IMR-90 (cell line): ENCODE measurements around the gene MCTS1. TPM values are rescaled to one million over a fixed set of nuclear protein-coding genes. Genes with fewer than 3 reads are reported as not detected.
A peak's percentile ranks its signal among the peaks of the same experiment; 100 is the strongest.

Source experiments
- ATAC-seq: fragments of 200-7000 bp; cut with Tn5 transposase; 2 replicates; pipeline ENCODE4 v1.9.1; 2020; ENCODE audit warnings: low read depth, mild to moderate bottlenecking, moderate library complexity
- Bru-seq: library from RNA; stranded (reverse); fragments of 400-500 nt; gene quantifications from one replicate; lab custom pipeline; 2021; lab: Mats Ljungman, UMichigan
- BruChase-seq, 2 experiments: library from RNA; stranded (reverse); fragments of 400-500 nt; gene quantifications; one replicate each; lab custom pipeline; 2021; lab: Mats Ljungman, UMichigan
- BruUV-seq: library from RNA; stranded (reverse); fragments of 400-500 nt; replicated peaks from 2 replicates; lab custom pipeline; 2021; lab: Mats Ljungman, UMichigan
- CTCF ChIA-PET: fragments of 300-600 bp; formaldehyde crosslinking; extraction: SDS; loops from one replicate; lab custom pipeline; 2021; ENCODE audit warnings: antibody characterized with exemption; lab: Yijun Ruan, JAX
- POLR2A ChIA-PET: fragments of 300-600 bp; sonication (Branson Sonifier 250); formaldehyde crosslinking; loops from one replicate; lab custom pipeline; 2022; ENCODE audit warnings: antibody characterized with exemption; ENCODE audit not compliant: unreplicated experiment; lab: Charles Lee
- DNase-seq: peaks from one replicate; pipeline ENCODE4 v3.0.0; 2013
- H2AFZ ChIP-seq: replicated peaks from 2 replicates; pipeline ENCODE3; 2013; ENCODE audit warnings: low read length, mild to moderate bottlenecking; ENCODE audit not compliant: poor library complexity
- H2AK5ac ChIP-seq: 2 replicates; pipeline ENCODE4 v1.6.1; 2013; ENCODE audit warnings: low read depth, low read length, inconsistent platforms
- H2AK9ac ChIP-seq: replicated peaks from 2 replicates; pipeline ENCODE3; 2013; ENCODE audit warnings: mild to moderate bottlenecking, low read depth, low read length, moderate library complexity; ENCODE audit not compliant: poor library complexity
- H2BK120ac ChIP-seq: 2 replicates; pipeline ENCODE4 v1.6.1; 2013; ENCODE audit warnings: low read depth, low read length, inconsistent platforms
- H2BK15ac ChIP-seq: 3 replicates; pipeline ENCODE4 v1.6.1; 2013; ENCODE audit warnings: low read depth, low read length, inconsistent platforms
- H2BK20ac ChIP-seq: 2 replicates; pipeline ENCODE4 v1.6.1; 2013; ENCODE audit warnings: low read depth, mild to moderate bottlenecking, inconsistent platforms, low read length, moderate library complexity
- H2BK5ac ChIP-seq: 2 replicates; pipeline ENCODE4 v1.6.1; 2013; ENCODE audit warnings: mild to moderate bottlenecking, low read depth, low read length, inconsistent platforms; ENCODE audit not compliant: poor library complexity, severe bottlenecking
- H3K14ac ChIP-seq: replicated peaks from 2 replicates; pipeline ENCODE4 v1.6.1; 2013; ENCODE audit warnings: low read depth, low read length, inconsistent platforms
- H3K18ac ChIP-seq: 2 replicates; pipeline ENCODE4 v1.6.1; 2013; ENCODE audit warnings: low read depth, low read length, control low read depth
- H3K23ac ChIP-seq: 2 replicates; pipeline ENCODE4 v1.6.1; 2013; ENCODE audit warnings: low read depth, low read length, inconsistent platforms
- H3K27ac ChIP-seq: 2 replicates; pipeline ENCODE4 v1.5.1; 2013; ENCODE audit warnings: mild to moderate bottlenecking, control low read depth, low read length; ENCODE audit not compliant: insufficient read depth
- H3K27me3 ChIP-seq: 2 replicates; pipeline ENCODE4 v1.6.1; 2013; ENCODE audit warnings: low read length; ENCODE audit not compliant: control insufficient read depth, insufficient read depth
- H3K36me3 ChIP-seq: 2 replicates; pipeline ENCODE4 v1.6.1; 2013; ENCODE audit warnings: low read length, mixed read lengths; ENCODE audit not compliant: control insufficient read depth, insufficient read depth
- H3K4ac ChIP-seq: 2 replicates; pipeline ENCODE4 v1.6.1; 2013; ENCODE audit warnings: low read depth, low read length, inconsistent platforms
- H3K4me1 ChIP-seq: 2 replicates; pipeline ENCODE4 v1.6.1; 2013; ENCODE audit warnings: low read length, mixed read lengths; ENCODE audit not compliant: control insufficient read depth, insufficient read depth
- H3K4me2 ChIP-seq: 2 replicates; pipeline ENCODE4 v1.6.1; 2013; ENCODE audit warnings: low read depth, mild to moderate bottlenecking, control low read depth, low read length, moderate library complexity
- H3K4me3 ChIP-seq: 2 replicates; pipeline ENCODE4 v1.5.1; 2013; ENCODE audit warnings: low read depth, mild to moderate bottlenecking, control low read depth, low read length, moderate library complexity; ENCODE audit not compliant: insufficient read depth
- H3K56ac ChIP-seq: 2 replicates; pipeline ENCODE4 v1.6.1; 2013; ENCODE audit warnings: low read length, inconsistent platforms; ENCODE audit not compliant: insufficient read depth; ENCODE audit errors: extremely low read depth
- H3K79me1 ChIP-seq, 2 experiments: 2 replicates each; pipeline ENCODE4 v1.6.1; 2013; ENCODE audit warnings: low read length in 2 of 2, inconsistent platforms in 1 of 2, low read depth in 1 of 2
- H3K9ac ChIP-seq: 2 replicates; pipeline ENCODE4 v1.6.1; 2013; ENCODE audit warnings: low read depth, low read length, control low read depth
- H3K9me1 ChIP-seq: 2 replicates; pipeline ENCODE4 v1.6.1; 2013; ENCODE audit warnings: low read length, inconsistent platforms; ENCODE audit not compliant: insufficient read depth
- H3K9me3 ChIP-seq: 2 replicates; pipeline ENCODE4 v1.6.1; 2013; ENCODE audit warnings: low read length; ENCODE audit not compliant: control insufficient read depth, insufficient read depth
- H4K20me1 ChIP-seq: 2 replicates; pipeline ENCODE4 v1.6.1; 2013; ENCODE audit warnings: low read length, inconsistent platforms; ENCODE audit not compliant: insufficient read depth
- H4K5ac ChIP-seq: 2 replicates; pipeline ENCODE4 v1.6.1; 2013; ENCODE audit warnings: mild to moderate bottlenecking, low read depth, low read length, control low read depth
- H4K8ac ChIP-seq, 2 experiments: 2 replicates each; pipeline ENCODE4 v1.6.1; 2013; ENCODE audit warnings: low read depth in 2 of 2, low read length in 2 of 2, control low read depth in 1 of 2, inconsistent platforms in 1 of 2
- H4K91ac ChIP-seq: 2 replicates; pipeline ENCODE4 v1.6.1; 2013; ENCODE audit warnings: low read depth, low read length, inconsistent platforms; ENCODE audit not compliant: insufficient read depth
- CEBPB ChIP-seq: IDR thresholded peaks from 2 replicates; pipeline ENCODE4 v1.6.1; 2012; ENCODE audit warnings: low read depth, low read length, improper control_type of control experiment
- POLR2A ChIP-seq: IDR thresholded peaks from 2 replicates; pipeline ENCODE4 v1.6.1; 2012; ENCODE audit warnings: mild to moderate bottlenecking, low read depth, low read length
- USF2 ChIP-seq: fragments of 150-350 bp; IDR thresholded peaks from 2 replicates; pipeline ENCODE4 v1.6.1; 2017; ENCODE audit warnings: mild to moderate bottlenecking, antibody characterized with exemption, low read length, low read depth
- WGBS, 2 experiments: methylation state at CpG; one replicate each; pipeline versions ENCODE4 v1.1.5 to v1.1.7; 2013; ENCODE audit warnings: missing lambda C conversion rate in 2 of 2; ENCODE audit not compliant: insufficient read length in 1 of 2; ENCODE audit errors: extremely low coverage in 2 of 2; 5-methylcytosine and 5-hydroxymethylcytosine counted together
- dilution Hi-C: fragments of 300-500 bp; cut with HindIII; formaldehyde crosslinking; loops from one replicate; pipeline ENCODE4 v1.14.3; 2018; ENCODE audit warnings: low sequenced_read_pairs; ENCODE audit not compliant: unreplicated experiment
- in situ Hi-C: fragments of 300-500 bp; cut with MboI; formaldehyde crosslinking; loops from 3 replicates; pipeline ENCODE4 v1.14.3; 2019; ENCODE audit warnings: low sequenced_read_pairs, inconsistent platforms, mixed read lengths
- intact Hi-C: fragments of 100-400 bp; cut with micrococcal nuclease; formaldehyde crosslinking; loops from 2 replicates; pipeline ENCODE4 v1.10.0; 2022
- long read RNA-seq: library from polyadenylated mRNA; unstranded; transcript quantifications from one replicate; pipeline ENCODE4 v2.0.0, GENCODE V29; 2021; ENCODE audit not compliant: unreplicated experiment
- polyA plus RNA-seq, 3 experiments: library from polyadenylated mRNA; depleted of rRNA; stranded (reverse); fragments of >200 nt; gene quantifications; 2 replicates each; pipeline ENCODE4 v1.2.3, GENCODE V29; 2012; ENCODE audit warnings: low replicate concordance in 1 of 3
- total RNA-seq: library from RNA; depleted of rRNA; stranded (reverse); fragments of >200 nt; gene quantifications from 2 replicates; pipeline ENCODE4 v1.2.3, GENCODE V29; 2012; rRNA removed

MCTS1 gene, protein sequence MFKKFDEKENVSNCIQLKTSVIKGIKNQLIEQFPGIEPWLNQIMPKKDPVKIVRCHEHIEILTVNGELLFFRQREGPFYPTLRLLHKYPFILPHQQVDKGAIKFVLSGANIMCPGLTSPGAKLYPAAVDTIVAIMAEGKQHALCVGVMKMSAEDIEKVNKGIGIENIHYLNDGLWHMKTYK
- total RNA-seq: 36.9 and 48.6 TPM in 2 replicates
- 45.8 and 52.8 TPM in 2 replicates for polyA plus RNA-seq (2012; rRNA removed)
- polyA plus RNA-seq (2012; cell fraction: cytosol; rRNA removed): 9.8 and 20.8 TPM in 2 replicates
- polyA plus RNA-seq (2012; cell fraction: nucleus; rRNA removed; ENCODE audit: low replicate concordance): 3.1 and 25.6 TPM in 2 replicates
- percentile 70 among the genes with signal in this experiment for Bru-seq, nascent RNA
- BruChase-seq, experiment 1, labeled RNA remaining after a 6-hour chase: percentile 75 among the genes with signal in this experiment
- BruChase-seq, experiment 2, labeled RNA remaining after a 2-hour chase: percentile 71 among the genes with signal in this experiment
- long read RNA-seq, transcript MCTS1-202 (6 exons, 1,018 nt): major isoform, 21 of 27 reads
- long read RNA-seq, partial matches to known transcripts: 2 of 27 reads
- long read RNA-seq, other reads (novel, unspliced or antisense): 3 of 27 reads

DNA sequence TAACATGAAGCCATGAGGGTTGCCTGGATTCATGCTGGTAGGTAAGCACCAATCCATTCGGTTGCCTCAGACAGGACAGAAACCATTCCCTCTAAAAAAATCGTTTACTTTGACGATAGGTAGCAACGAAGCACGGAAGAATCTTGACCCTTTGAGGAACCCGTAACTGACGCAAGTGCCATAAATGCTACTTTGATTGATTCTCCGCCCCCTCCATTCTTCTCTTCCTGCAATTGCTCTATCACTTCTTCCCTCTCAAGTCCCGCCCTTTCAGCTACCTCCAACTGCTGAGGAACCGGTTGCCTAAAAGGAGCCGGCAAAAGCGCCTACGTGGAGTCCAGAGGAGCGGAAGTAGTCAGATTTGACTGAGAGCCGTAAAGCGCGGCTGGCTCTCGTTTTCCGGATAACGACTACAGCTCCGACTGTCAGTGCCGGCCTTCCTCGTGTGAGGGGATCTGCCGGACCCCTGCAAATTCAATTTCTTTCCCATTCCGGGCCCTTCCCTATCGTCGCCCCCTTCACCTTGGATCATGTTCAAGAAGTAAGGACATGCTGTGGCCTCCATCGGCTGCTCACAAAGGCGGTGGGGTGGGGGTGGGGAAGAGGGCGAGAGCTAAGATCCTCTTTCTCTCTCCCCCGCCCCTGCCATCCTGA is at the start of gene MCTS1:
TSS of gene MCTS1 (plus strand) at position 395 of the 654 bp plus-strand sequence. CDS start at position 531, 136 bp downstream.
- peak within 1 kb of the TSS; percentile 97 for H3K14ac ChIP-seq
- intact Hi-C loops: loop anchor here (1.0 kb wide), 2 partner anchors 43 to 106 kb away; no protein-coding TSS in a partner anchor
- peak within 1 kb of the TSS; percentile 95 for H3K27ac ChIP-seq
- peak within 1 kb of the TSS; percentile 93 for H3K56ac ChIP-seq
- H3K27me3 ChIP-seq: no peaks in the 10 kb centered on the region
- TF ChIP-seq POLR2A (peak; percentile 61; the same call in 1 of the 2 replicates), USF2 (no peak), CEBPB (peak; percentile 67)
- no TSS peak for BruUV-seq
- H4K91ac ChIP-seq: peak within 1 kb of the TSS; percentile 78
- in situ Hi-C loops: no loop called here
- CTCF ChIA-PET: no interaction called here
- peak within 1 kb of the TSS; percentile 62; the same call in 1 of the 2 replicates for H2BK20ac ChIP-seq
- H3K9ac ChIP-seq: peak within 1 kb of the TSS; percentile 96
- peak within 1 kb of the TSS; percentile 98 to 100 for H4K8ac ChIP-seq
- H3K79me1 ChIP-seq: no peaks in the 10 kb centered on the region
- peak within 1 kb of the TSS; percentile 83; the same call in 1 of the 2 replicates for H3K23ac ChIP-seq
- H3K4me1 ChIP-seq: no peaks in the 10 kb centered on the region
- H2AFZ ChIP-seq: peak within 1 kb of the TSS; percentile 89
- H3K9me3 ChIP-seq: no peaks in the 10 kb centered on the region
- peak within 1 kb of the TSS; percentile 87 for H2BK5ac ChIP-seq
- H3K18ac ChIP-seq: peak within 1 kb of the TSS; percentile 92
- no peaks in the 10 kb centered on the region for H3K9me1 ChIP-seq
- peak within 1 kb of the TSS; percentile 99 for H4K5ac ChIP-seq
- H3K4ac ChIP-seq: peak within 1 kb of the TSS; percentile 84
- WGBS, 2 experiments: 23% methylated on average over 12 of the region's 31 CpGs; no CpG with 5 or more reads in 1 of the 2 experiments
- peak within 1 kb of the TSS; percentile 77; the same call in 1 of the 2 replicates for H2BK120ac ChIP-seq
- peak within 1 kb of the TSS; percentile 35 for H2AK5ac ChIP-seq
- dilution Hi-C loops: no loop called here
- DNase-seq (peak; percentile 96), ATAC-seq (peak; percentile 95)
- 0 out of 2 replicates have a peak, but pooled peaks cover 2% of the 10 kb centered on the region for H3K36me3 ChIP-seq
- POLR2A ChIA-PET: interaction anchor here (0.5 to 1.3 kb wide), 3 partner anchors 37 to 61 kb away, joined by 3 to 10 read pairs (median 3); partner anchors contain the start of gene CUL4B
- H2AK9ac ChIP-seq: peak within 1 kb of the TSS; percentile 88
- H4K20me1 ChIP-seq: no peaks in the 10 kb centered on the region
- peak within 1 kb of the TSS; percentile 94; the same call in 1 of the 3 replicates for H2BK15ac ChIP-seq
- peak within 1 kb of the TSS; percentile 97 for H3K4me2 ChIP-seq
- peak within 1 kb of the TSS; percentile 88 for H3K4me3 ChIP-seq
